ENCODE results near the gene ENOX1. TPM values are rescaled to one million over a fixed set of nuclear protein-coding genes. Genes with fewer than 3 reads are reported as not detected.

Gene ENOX1
- polyA plus RNA-seq, 1 donor = 8.2 TPM

DNA sequence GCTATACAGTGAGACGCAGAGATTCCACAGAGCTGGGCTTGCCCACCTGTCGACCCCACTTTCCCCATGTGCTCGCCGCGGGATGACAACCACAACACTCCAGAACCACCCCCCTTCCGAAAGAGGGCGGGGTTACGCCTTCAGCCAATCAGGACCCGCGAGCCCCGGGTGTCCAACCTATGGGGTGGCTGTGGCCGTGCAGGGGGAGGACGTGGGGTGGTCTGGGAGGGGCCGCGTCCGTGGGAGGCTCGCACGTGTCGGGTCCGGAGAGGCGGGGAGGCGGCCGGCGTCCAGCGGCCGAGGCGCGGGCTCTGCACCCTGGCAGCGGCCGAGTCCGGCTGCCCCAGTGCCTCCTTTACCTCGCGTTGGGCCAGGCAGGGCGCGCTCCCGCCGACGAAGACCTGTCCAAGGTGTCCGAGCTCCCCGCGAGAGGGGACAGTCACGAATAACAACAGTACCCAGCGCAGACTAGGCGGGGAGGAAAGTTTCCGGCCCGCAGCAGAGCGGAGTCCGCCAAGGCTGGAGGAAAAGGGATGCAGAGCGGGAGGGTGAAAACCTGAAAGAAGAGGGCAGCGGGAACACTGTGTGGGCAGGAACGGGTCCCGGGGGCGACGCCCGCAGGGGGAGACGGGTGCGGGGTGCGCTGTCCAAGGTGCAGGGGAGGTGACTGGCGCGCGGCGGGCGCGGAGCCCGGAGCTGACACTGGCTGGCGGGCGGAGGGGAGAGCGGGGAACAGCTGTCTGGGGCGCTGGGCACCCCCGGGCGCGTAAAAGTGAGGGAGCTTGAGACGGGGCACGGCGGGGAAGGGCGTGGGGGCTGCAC lies 911 bp downstream of the ENOX1 start:
- no peak for DNase-seq (ENCODE audit: low read depth)

- no peak for DNase-seq (ENCODE audit: low read depth)
Measured at GRCh38 chr13:43785261-43785649, 1.5 kb downstream of the ENOX1 start.

GRCh38 chr13:43784496-43784895 lies 2.3 kb downstream of the ENOX1 start:
- no peak for DNase-seq (ENCODE audit: low read depth)

GRCh38 chr13:43783820-43784219 lies 3.0 kb downstream of the ENOX1 start:
- DNase-seq (ENCODE audit: low read depth) = peak; percentile 83

DNA sequence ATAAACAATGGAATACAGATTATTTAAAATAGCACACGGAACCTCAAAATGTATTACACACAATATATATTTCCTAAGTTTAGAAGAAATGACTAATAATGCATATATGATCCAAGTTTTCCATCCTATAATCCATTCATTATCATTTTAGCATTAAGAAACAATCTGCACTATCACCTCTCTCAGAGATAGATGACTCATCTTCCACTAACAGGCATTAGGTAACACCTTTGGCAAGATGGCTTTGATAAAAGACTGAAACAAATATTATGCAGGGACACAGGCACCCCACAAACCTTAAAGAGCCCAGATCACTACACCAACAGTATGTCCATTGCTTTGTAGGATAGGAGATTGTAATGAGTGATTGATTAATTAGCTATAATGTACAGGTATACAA lies 4.1 kb downstream of the ENOX1 start:
- no peak for DNase-seq (ENCODE audit: low read depth)

- DNase-seq (ENCODE audit: low read depth) = no peak
Measured at GRCh38 chr13:43780666-43781065, 6.1 kb downstream of the ENOX1 start.

- no peak for DNase-seq (ENCODE audit: low read depth)
Measured at GRCh38 chr13:43776501-43777079, 10.2 kb downstream of the ENOX1 start.

GRCh38 chr13:43776006-43776405 lies 10.8 kb downstream of the ENOX1 start:
- DNase-seq (ENCODE audit: low read depth) = no peak

DNA sequence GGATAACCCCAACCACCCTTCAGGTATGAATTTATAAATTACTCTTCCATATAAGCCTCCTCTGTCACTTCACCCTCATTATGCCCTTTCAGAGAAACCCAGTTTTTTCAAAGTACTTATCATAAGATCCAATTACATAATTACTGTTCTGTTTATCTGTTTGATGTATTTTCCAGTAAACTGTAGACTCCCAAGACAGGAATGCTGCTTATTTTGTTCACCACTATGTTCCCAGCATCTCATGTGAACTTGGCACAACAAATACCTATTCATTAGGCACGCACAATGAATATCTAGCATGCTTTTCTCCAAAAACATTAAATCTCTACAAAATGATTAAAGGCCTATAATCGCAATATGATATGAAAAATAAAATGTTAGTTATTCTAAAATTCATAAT lies 13.2 kb downstream of the ENOX1 start:
- no peak for DNase-seq (ENCODE audit: low read depth)

DNA sequence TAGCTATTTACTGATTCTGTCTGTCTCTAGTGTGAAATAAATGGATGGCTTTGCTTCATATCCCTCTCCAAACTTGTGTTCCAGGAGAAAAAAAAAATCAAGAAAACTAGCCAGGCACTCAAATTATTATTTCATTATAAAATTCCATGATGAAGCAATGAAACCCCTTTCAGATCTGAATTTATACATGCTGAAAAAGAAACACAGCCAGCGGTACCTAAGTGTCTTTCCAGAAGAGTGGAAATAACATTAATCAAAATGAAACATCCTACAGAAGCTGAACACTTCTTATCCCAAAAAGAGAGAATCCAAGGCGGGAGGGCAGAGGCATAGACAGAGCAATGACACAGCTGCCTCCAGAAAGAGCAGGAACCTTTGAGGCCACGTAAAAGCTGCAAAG lies 15.9 kb downstream of the ENOX1 start:
- DNase-seq (ENCODE audit: low read depth) = no peak

- no peak for DNase-seq (ENCODE audit: low read depth)
Measured at GRCh38 chr13:43769529-43769928, 17.2 kb downstream of the ENOX1 start.

DNA sequence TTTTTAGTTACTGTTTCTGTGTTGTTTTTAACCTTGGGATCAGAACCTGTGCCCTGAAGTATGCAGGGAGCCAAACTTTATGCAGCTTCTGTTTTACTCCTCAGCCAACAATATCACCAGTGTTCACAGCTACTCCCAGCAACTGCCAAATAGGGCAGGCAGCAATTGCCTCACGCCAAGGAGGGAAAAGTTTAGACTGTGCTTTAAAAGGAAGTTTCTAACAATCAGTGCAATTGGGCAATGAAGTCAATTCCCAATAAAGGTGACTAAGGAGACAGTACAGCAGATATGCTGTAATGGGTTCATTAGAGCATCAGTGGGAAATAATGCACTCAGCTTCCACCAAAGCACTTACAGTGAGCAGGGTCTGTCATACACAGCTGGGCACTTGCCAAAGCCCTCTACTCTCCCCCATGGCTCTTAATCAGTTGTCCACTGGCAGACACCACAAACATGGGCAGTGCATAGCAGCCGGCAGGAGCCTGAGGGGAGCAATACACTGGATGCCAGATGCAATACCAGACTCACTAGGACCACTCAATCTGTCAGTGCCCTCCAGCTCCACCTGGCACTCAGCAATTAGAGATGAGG lies 19.3 kb downstream of the ENOX1 start:
- no peak for DNase-seq (ENCODE audit: low read depth)

- DNase-seq (ENCODE audit: low read depth) = no peak
Measured at GRCh38 chr13:43766725-43767124, 20.0 kb downstream of the ENOX1 start.

- no peak for DNase-seq (ENCODE audit: low read depth)
Measured at GRCh38 chr13:43764349-43764748, 22.4 kb downstream of the ENOX1 start.

- no peak for DNase-seq (ENCODE audit: low read depth)
Measured at GRCh38 chr13:43763143-43763759, 23.5 kb downstream of the ENOX1 start.

DNA sequence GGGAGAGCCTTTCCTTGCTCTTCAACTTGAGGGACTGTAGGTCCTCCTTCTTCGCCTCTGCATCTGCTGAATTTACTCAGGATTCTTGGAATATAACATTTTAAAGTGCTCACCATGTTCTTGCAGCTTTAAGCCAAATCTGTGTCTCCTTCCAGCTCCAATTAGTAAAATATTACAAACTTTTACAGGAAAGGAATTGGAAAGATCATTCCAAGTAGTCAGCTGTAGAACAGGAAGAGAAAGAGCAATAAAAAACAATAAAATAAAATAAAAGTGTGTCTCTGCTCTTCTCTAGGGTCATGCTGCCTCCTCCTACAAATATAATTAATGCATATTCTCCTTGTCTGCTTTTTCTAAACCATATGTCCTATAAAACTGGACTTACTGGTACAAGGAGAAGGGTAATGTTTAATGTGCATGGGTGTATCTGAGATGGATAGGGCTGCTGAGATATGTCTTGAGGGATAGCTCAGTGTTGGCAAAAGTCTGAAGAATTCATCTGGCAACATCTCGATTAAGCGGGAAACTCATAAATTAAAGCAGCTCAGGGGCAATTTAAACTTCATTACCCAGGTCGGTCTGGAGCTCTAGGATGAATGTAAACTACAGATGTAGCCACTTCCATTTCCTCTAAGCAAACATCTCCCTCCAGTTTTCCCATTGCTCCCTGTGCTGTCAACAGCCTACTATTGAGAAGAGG lies 25.0 kb downstream of the ENOX1 start:
- DNase-seq (ENCODE audit: low read depth) = no peak

- DNase-seq (ENCODE audit: low read depth) = no peak
Measured at GRCh38 chr13:43760257-43760656, 26.5 kb downstream of the ENOX1 start.

GRCh38 chr13:43758834-43759233 lies 27.9 kb downstream of the ENOX1 start:
- DNase-seq (ENCODE audit: low read depth) = no peak

GRCh38 chr13:43757266-43757665 lies 29.5 kb downstream of the ENOX1 start:
- DNase-seq (ENCODE audit: low read depth) = no peak

- no peak for DNase-seq (ENCODE audit: low read depth)
Measured at GRCh38 chr13:43755844-43756243, 30.9 kb downstream of the ENOX1 start.

- no peak for DNase-seq (ENCODE audit: low read depth)
Measured at GRCh38 chr13:43751624-43752023, 35.1 kb downstream of the ENOX1 start.

DNA sequence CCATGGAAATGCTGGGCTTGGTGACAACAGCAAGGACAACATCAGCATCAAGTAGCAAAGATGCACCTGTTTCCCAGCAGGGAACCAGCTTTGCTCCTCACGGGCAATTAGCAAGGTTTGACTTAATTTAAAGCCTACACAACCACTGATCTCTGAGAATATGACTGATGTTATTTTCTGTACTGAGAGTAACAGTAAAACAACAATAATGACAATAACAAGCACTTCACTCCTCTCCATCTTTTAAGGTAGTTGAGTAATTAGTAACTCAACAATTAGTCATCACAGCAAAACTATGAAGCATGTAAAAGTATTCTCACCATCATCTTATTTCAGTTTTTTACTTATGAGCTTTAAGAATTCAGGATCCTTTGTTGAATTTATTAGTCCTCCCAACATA lies 37.3 kb downstream of the ENOX1 start:
- DNase-seq (ENCODE audit: low read depth) = no peak

Data from forelimb muscle (tissue), 1 donor.